ENCODE data around the gene PEX12. TPM values are rescaled to one million over a fixed set of nuclear protein-coding genes. Genes with fewer than 3 reads are reported as not detected.

The PEX12 gene
- polyA plus RNA-seq, 2 of the 4 experiments (the other 2 are of a cell fraction): 4.7 to 11.2 TPM

DNA sequence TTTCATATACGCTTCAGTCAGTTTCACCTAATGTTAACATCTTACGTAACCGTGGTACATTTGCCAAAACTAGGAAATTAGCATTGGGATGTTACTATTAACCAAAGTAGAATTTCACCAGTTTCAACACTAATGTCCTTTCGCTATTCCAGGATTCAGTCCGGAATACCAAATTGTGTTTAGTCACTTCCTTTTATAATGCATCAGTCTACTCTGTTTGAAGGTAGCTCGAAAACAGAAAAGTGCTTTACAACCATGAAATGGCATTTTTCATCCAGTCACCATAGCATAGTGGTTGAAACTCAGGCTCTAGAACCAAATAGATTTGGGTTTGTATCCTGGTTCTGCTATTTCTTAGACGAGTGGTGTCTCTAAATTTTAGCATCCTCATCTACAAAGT, 38.2 kb upstream of the PEX12 start:
- Histone ChIP-seq H3K4me1 (peaks cover 6% of the 10 kb centered on the region; the same call in 2 of the 3 replicates), H3K4me2 (no peak overlapping the region), H3K27ac (no peak overlapping the region), H3K9me3 (no peaks in the 10 kb centered on the region), H3K4me3 (no peak overlapping the region)
- FAIRE-seq: peak; percentile 56
- POLR2A ChIA-PET: no interaction called here
- ATAC-seq: no peak
- TF ChIP-seq NFE2L2 (conservative IDR thresholded peaks at IDR 0.05; ENCODE audit: low read length) (peak; percentile 50; the same call in 1 of the 2 replicates), FOSB (CRISPR knock-in tag; IDR thresholded peaks at IDR 0.05) (no peak), CHD4 (IDR thresholded peaks at IDR 0.05; ENCODE audit: borderline replicate concordance) (no peak), MAFK (IDR thresholded peaks at IDR 0.05; ENCODE audit: partially characterized antibody) (peak; percentile 38), RNF2 (IDR thresholded peaks at IDR 0.05; ENCODE audit: borderline replicate concordance, low read depth) (no peak), NPAS2 (CRISPR knock-in tag; IDR thresholded peaks at IDR 0.05; ENCODE audit: borderline replicate concordance) (no peak)
- peak in 1 of 2 experiments; percentile 33 for DNase-seq (ENCODE audit: low read depth in 1 of 2, low spot score in 1 of 2)
- 82% methylated on average over 7 of the region's 7 CpGs for WGBS (ENCODE audit: missing lambda C conversion rate)
- CTCF ChIA-PET: interaction anchor here (2.3 to 11.0 kb wide), 2 partner anchors 20 to 131 kb away, joined by 8 to 324 read pairs; no protein-coding TSS in a partner anchor

DNA sequence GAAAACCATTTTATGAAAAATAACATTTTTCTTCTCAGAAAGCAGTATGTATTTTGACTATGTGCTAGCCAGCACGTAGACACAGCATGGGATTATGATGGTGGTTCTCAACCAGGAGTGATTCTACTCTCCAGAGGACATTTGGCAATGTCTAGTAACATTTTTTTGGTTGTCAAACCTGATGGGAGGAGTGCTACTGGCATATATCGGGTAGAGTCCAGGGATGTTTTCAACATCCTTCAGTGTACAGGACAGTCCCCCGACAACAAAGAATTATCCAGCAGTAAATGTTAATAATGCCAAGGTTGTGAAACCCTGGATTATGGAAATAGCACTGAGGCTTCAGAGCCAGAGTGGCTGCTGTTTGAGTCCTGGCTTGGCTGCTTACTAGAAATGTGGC, 36.4 kb upstream of the PEX12 start:
- Histone ChIP-seq H3K4me1 (peaks cover 6% of the 10 kb centered on the region; the same call in 2 of the 3 replicates), H3K4me3 (no peak overlapping the region), H3K9me3 (no peaks in the 10 kb centered on the region), H3K4me2 (no peak overlapping the region), H3K27ac (no peak overlapping the region)
- TF ChIP-seq USF2 (IDR thresholded peaks at IDR 0.05) (no peak), RNF2 (IDR thresholded peaks at IDR 0.05; ENCODE audit: borderline replicate concordance, low read depth) (no peak), TP53 (CRISPR knock-in tag; IDR thresholded peaks at IDR 0.05) (no peak), ZFP36 (IDR thresholded peaks at IDR 0.05; ENCODE audit: borderline replicate concordance, partially characterized antibody) (no peak), EHMT2 (IDR thresholded peaks at IDR 0.05; ENCODE audit: low read depth) (no peak), ZSCAN20 (CRISPR knock-in tag; IDR thresholded peaks at IDR 0.05) (no peak), RCOR1 (IDR thresholded peaks at IDR 0.05; ENCODE audit: low read depth, low read length) (no peak), SREBF2 (IDR thresholded peaks at IDR 0.05) (no peak), FOSL2 (IDR thresholded peaks at IDR 0.05) (no peak), FOSL2 (CRISPR knock-in tag; IDR thresholded peaks at IDR 0.05) (no peak), CTCF (IDR thresholded peaks at IDR 0.05) (no peak), RAD21 (conservative IDR thresholded peaks at IDR 0.05 in 1 of 2, IDR thresholded peaks at IDR 0.05 in 1 of 2) (no peak), CBX2 (IDR thresholded peaks at IDR 0.05; ENCODE audit: borderline replicate concordance, low read depth) (no peak), RFX5 (IDR thresholded peaks at IDR 0.05) (no peak), PBX3 (IDR thresholded peaks at IDR 0.05) (no peak), ZC3H11A (IDR thresholded peaks at IDR 0.05) (no peak)
- no peak for FAIRE-seq
- WGBS (ENCODE audit: missing lambda C conversion rate): 96% methylated on average over 3 of the region's 3 CpGs
- DNase-seq (ENCODE audit: low read depth in 1 of 2, low spot score in 1 of 2): no peak
- ChIA-PET CTCF (interaction anchor here (0.7 to 11.0 kb wide), 8 partner anchors 10 to 430 kb away, joined by 3 to 324 read pairs (median 24); partner anchors contain the start of gene PEX12), POLR2A (interaction anchor here (1.5 kb wide), 1 partner anchor 195 kb away, joined by 3 read pairs; the partner anchor contains the start of gene TAF15)
- ATAC-seq: no peak
